ENCODE results near the gene CCM2L.

The CCM2L gene

DNA sequence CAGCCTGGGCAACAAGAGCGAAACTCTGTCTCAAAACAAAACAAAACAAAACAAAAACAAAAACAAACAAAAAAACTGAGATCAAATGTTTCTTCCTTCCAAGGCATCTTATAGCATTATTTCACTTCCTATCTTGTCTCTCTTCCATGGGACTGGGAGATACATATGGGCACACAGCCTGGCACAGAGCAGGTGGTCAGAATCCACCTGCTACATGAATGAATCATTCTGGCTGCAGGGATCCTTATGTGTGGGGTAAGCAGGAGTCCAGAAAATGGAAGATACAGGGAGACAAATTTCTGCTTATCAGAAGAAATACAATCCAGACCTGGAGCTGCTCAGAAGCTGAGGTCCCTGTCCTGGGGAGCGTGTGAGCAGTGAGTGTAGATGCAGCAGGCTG is 18.2 kb upstream of the CCM2L start:
- DNase-seq = no peak

DNA sequence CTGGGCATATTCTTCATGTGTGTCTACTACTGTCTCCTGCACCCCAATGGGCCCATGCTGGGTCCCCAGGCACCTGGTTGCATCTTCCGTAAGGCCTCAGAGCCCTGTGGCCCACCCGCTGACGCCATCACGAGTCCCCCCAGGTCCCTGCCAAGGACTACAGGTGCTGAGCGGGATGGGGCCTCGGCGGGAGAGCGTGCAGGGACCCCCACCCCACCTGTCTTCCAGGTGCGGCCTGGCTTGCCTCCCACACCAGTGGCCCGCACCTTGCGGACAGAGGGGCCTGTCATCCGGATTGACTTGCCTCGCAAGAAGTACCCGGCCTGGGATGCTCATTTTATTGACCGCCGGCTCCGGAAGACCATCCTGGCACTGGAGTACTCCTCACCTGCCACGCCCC is 13.2 kb upstream of the CCM2L start:
- no peak for DNase-seq

DNA sequence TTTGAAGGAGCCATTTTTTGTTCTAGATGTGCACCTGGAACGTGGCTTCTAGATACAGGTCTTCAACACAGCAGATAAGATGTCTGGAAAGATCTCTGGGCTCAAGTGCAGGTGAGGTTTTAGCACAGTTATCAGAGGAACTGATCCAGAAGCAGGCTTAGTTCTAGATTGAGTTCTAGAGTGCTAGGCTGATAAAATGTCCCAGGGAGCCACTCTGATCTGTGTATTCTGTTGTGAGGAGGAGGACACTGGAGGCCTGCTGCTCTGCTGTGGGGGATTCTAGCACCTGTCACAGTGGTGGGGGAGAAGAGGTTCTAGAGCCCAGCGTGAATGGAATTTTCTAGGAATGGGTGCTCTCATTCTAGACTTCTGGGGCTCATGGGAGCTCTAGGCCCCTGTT is 12.0 kb upstream of the CCM2L start:
- DNase-seq = no peak

DNA sequence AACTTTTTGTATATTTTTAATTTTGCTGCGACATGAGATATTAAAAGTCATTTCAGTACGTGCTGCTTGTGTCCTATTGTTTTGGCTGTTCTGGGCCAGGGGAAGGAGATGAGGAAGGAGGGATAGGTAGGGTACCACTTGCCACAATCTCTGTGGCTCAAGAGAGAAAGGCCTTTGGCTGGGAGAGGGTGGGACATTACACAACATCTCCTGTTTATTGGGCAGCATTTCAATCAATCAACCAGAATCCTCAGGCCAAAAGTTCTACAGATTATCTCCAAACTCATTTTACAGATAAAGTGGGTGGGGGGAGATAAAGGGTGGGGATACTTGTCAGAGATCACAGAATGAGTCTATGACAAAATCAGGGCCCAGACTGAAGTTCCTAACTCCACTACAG is 6.9 kb upstream of the CCM2L start:
- no peak for DNase-seq

DNA sequence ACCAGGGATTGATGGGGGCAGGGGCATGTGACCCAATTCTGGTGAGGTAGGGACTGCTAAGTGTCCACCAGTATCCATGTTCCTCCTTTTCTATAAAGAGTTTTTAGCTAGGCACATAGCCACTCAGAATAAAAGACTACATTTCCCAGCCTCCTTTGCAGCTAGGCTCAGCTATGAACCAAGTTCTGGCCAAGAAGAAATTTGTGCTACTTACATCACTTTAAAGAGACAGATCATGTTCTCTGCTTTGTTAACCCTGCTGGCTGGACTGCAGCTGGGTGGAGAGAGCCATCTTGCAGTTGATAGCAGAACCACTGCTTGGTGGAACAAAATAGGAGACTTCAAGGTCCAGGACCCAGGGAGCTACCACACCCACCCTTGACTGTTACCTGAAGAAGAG is 5.3 kb upstream of the CCM2L start:
- DNase-seq = no peak

DNA sequence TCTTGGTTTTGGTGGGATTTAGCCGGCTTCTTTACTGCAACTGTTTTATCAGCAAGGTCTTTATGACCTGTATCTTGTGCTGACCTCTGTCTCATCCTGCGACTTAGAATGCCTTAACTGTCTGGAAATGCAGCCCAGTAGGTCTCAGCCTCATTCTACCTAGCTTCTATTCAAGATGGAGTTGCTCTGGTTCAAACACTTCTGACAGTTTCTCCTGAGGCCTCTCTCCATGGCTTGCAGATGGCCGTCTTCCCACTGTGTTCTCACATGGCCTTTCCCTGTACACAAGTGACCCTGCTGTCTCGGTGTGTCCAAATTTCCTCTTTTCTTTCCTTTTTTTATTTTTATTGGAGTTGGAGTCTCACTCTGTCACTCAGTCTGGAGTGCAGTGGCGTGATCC is 4.2 kb upstream of the CCM2L start:
- no peak for DNase-seq

DNA sequence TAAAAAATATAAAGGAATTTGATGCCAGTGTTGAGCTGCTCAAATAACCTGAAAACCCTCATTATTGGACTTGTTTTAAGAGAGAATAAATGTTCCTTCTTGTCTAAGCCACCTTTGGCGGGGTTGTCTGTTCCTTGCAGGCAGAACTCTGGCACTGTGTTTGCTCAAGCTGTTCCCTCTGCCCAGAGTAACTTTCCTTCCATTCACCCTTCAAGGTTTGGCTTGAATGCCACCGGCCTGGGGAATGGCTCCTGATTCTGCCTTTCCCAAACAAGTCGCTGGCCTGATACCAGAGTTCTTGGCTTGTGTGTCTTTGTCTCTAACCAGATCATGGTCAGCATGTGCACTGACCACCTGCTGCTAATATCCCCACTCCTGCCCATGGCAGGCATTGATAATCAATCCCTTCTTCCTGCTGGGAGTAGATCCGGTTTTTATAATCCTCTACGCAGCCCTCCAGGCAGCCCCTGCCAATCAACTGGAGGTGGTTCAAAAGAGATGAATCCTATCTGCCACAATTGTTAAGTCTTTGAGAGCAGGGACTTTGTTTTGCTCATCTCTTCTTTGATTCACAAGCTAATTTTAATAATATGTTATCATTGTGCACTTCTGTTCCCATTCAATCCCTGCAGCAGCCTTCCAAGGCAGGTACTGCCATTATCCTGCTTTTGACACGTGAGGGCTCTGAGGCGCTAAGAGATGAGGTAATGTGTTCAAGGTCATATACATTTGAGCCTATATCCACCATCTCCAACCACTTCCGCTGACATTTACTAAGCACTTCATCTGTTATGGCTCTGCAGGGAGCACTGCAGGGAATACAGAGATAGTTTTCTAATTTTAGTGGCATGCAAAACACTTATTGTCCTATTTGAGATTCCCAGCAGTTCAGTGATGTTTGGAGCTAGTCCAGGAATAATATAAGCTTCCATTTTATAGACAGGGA is 3.1 kb upstream of the CCM2L start:
- peak in 1 of 56 donors; percentile 7 for DNase-seq

DNA sequence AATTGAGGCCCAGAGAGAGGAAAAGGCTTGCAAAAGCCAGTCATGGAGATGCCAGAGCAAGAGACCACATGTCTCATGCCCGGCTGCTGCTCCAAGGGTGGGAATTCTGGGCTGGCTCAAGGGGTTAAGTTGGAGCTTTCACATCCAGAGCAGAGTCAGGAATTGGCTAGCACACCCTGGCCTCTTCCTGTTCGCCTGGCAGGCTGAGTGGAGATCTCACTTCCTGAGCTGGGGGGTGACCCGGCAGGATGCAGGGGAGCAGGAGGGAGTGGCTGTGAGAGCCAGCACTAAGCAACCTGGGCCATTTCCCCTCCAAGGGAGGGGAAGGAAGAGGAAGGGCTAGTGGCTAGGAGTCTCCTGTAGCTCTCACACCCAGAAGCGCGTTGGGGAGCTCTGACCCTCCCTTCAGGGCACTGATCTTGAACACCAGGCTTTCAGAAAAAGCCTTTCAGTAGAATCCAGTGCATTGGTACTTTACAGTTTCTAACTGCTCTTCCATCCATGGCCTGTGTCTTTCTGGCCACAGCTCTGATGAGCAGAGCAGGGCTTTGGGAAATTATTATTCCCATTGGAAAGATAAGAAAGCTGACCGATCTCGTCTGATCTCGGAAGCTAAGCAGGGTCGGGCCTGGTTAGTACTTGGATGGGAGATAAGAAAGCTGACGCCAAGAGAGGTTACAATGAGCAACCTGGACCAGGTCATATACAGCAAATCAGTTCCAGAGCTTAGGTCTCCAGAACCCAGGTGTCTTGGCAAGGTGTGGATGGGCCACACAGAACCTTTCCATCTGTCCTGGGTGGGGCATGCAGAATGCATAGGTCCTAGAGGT is 2.2 kb upstream of the CCM2L start:
- DNase-seq = no peak

DNA sequence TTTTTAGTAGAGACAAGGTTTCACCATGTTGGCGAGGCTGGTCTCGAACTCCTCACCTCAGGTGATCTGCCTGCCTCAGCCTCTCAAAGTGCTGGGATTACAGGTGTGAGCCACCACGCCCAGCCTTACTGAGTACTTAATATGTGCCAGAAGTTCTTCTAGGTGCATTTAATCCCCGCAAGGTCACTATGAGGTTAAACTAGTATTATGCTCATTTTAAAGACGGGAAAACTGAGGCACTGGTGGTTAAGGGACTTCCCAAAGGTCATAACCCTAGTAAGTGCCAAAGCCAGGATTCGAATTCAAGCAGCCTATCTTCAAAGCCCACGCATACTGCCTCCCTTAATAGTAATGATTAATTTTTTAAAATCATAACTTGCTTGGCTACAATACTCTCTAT is 674 bp upstream of the CCM2L start:
- no peak for DNase-seq

DNA sequence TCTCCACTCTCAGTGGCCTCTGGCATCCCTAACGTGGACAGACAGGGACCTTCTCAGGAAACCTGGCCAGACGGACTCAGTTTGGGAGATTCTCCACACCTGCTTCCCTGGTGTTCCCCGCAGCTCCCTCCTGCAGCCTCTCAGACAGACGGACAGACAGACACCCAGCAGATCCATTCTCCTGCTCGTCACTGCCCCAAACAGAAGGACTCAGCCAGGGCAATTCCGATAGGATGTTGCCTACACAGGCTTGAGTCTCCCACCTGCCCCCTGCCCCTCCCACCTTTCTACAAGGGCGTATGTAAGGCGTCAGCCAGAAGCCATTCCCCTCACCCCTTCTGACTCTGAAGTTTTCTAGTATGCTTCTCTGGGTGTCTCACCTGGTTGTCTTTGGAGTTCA is 428 bp downstream of the CCM2L start:
- no peak for DNase-seq

DNA sequence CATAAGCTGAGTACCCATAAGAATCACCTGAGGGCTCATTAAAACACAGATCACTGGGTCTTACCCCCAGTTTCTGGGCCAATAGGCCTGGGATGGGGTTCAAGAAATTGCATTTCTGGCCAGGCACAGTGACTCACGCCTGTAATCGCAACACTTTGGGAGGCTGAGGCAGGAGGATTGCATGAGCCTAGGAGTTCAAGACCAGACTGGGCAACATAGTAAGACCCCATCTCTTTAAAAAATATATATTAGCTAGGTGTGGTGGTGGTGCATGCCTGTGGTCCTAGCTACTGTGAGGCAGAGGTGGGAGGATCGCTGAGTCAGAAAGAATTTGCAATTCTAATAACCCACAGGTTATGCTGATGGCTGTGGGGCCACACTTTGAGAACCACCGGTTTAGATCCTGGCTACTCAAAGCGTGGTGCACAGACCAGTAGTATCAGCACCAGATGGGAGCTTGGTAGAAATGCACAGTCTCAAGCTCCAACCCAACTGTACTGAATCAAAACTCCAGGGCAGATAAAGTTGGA is 2.0 kb downstream of the CCM2L start:
- DNase-seq = no peak

DNA sequence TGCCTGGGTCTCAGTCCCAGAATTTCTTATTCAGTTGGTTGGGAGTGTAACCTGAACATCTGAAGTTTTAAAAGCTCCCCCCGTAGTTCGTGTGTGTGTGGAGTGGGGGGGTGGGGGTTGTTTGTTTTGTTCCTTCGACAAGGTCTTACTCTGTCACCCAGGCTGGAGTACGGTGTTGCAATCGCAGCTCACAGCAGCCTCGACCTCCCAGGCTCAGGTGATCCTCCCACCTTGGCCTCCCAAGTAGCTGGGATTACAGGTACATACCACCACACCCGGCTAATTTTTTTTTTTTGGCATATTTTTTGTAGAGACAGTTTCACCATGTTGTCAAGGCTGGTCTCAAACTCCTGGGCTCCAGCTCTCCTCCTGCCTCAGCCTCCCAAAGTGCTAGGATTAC is 3.1 kb downstream of the CCM2L start:
- no peak for DNase-seq

DNA sequence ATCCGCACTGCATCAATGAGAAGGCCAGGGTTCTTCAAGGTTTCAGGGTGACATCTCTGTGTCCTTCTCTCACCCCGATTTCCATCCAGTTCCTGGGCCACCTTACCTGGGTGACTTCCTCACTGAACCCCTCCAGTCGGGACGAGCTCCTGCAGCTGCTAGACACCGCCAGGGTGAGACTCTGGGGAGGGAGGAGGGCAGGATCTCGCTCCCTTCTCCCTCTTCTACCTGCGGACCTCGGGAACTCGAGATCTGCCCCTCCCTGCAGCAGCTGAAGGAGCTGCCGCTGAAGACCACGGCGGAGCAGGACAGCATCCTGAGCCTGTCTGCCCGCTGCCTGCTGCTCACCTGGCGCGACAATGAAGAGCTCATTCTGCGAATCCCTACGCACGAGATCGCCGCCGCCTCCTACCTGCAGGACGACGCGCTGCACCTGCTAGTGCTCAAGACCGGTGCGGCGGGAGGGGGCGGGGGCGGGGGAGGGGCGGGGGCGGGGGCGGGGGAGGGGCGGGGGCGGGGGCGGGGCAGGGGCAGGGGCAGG is 7.5 kb downstream of the CCM2L start:
- DNase-seq = peak in 3 of 56 donors; percentile 5 to 19 (median 6)

DNA sequence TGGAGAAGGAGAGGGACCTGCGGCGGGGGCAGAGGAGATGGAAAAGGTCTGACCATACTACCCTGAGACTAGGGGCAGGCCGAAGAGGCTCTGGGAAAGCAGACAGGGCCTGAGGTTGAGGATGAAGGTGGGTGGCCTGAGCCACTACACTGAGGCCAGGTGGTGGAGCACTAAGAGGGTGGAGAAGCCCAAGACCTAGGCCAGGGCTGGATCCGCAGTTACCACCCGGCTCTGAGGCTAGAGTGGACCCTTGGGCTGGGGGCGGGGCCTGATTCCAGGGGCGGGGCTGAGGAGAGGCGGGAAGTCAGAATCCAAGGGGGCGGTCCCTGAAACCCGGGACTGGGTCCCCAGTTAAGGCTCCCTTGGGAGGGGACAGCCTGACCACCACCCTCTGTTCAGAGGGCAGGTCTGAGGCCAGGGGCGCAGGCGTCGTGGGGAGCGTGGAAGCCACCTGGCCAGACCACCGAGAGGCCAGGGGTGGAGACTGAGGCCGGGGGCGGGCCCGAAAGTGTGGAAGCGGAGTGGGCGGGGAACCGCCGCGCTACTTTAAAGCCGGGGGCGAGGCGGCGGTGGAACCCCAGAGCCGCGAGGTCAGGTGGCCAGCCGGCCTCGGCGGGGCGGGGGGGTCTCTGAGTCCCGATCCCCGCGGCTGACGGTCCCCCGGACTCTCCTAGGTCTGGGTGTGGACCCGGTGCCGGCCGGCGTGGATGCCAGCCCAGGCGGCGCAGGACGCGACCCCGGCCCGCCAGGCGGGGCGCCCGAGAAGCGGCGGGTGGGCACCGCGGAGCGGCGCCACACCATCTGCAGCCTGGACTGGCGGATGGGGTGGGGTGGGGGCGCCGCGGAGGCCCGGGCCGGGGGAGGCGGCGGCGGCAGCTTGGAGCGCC is 8.3 kb downstream of the CCM2L start:
- peak in 4 of 56 donors; percentile 10 to 58 (median 16) for DNase-seq

DNA sequence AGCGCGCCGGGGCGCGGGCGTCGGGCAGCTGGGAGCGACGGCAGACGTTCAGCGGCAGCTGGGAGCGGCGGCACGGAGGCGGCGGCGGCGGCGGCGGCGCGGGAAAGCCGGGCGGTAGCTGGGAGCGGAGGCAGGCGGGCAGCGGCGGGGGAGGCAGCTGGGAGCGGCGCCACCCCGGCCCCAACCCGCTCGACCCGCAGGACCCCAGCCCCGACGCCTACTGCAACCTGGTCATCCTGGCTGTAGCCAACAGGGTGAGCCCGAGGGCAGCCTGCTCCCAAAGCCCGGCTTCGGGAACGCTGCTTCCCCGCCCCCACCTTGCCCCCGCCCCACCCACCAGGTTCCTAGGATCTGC is 8.9 kb downstream of the CCM2L start:
- peak in 2 of 56 donors; percentile 23 to 39 for DNase-seq

DNA sequence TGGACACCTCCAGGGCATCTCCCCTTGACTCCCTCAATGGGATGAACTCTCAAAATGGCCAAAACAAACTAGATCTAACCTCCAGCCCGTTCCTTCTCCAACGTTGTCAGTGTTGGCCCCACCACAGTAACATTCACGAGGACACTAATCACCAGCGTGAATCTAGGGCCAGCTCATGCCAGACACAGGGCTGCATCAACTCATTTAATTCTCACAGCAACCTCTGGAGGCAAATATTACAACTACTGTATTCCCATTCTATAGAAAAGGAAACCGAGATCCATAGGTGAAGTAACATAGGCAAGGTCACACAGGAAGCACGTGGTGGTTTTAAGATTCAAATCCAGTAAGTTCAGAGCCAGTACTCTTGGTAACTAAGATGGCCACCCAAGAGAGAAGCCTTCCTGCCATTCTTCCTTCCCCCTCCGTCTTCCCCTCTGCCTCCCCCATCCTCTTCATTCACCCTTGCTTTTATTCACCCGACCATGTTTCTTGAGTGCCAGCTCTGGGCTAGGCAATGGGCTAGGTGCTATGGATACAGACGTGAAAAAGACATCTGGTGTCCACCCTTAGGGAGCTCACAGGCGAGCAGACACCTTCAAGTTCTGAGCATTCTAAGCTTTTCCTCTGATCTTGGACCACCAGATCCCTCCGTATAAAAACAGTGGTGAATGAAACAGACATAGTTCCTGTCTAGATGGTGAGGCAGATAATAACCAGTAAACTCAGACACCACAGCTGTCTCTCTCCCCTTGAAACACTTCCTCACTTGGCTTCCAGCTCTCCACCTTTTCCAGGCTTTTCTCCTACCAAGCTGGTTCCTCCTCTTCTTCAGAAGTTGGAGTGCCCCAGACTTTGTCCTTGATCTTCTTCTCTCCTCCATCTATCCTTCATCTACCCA is 9.6 kb downstream of the CCM2L start:
- DNase-seq = no peak

DNA sequence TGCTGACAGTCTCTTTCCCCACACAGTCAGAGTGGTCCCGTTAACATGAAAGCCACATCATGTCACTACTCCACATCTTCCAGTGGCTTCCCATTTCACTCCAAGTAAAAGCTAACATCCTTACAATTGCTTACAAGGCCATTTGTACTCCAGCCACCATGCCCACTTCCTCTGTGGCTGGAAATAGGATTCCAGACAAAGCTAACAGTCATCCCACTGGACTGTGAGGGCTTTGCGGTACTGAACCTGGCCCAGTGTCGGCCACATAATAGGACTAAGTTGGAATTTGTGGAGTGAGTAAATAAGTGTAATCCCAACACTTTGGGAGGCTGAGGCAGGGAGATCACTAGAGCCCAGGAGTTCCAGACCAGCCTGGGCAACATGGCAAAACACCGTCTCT is 10.9 kb downstream of the CCM2L start:
- DNase-seq = no peak

DNA sequence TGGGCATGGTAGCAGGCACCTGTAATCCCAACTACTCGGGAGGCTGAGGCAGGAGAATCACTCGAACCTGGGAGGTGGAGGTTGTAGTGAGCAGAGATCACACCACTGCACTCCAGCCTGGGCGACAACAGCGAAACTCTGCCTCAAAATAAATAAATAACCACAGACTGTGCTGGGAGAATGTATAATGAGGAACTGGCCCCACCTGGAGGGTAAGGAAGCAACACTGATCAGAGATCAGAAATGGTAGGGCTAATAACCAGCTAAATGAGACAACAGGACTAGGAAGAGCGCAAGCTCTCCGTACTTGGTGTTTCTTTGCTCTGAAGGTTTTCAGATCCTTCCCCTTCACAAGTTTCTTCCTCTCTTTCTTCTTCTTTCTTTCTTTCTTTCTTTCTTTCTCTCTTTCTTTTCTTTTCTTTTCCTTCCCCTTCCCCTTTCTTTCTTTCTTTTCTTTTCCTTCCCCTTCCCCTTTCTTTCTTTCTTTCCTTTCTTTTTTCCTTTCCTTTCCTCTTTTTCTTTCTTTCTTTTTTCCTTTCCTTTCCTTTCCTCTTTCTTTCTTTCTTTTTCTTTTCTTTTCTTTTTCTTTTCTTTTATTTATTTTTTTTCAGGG is 14.6 kb downstream of the CCM2L start:
- DNase-seq = no peak

DNA sequence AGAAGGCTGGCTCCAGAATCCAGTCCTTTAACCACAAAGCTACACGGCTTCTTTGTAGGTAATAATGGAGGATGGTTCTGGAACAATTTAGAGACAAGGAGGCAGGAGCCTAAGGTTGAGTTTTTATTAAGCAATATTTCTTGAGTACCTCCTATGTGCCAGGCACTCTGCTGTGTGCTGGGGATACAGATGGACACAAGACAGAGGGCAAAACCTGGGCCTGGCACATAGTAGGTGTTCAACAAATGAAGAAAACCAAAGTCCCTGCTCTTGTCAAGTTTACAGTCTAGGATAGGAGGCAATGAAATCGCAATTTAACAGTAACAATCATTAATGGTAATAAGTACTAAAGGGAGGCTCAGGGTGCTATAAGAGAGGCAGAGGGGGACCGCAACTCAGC is 17.4 kb downstream of the CCM2L start:
- DNase-seq = no peak
